ENCODE results near the gene STOM.

STOM gene

DNA sequence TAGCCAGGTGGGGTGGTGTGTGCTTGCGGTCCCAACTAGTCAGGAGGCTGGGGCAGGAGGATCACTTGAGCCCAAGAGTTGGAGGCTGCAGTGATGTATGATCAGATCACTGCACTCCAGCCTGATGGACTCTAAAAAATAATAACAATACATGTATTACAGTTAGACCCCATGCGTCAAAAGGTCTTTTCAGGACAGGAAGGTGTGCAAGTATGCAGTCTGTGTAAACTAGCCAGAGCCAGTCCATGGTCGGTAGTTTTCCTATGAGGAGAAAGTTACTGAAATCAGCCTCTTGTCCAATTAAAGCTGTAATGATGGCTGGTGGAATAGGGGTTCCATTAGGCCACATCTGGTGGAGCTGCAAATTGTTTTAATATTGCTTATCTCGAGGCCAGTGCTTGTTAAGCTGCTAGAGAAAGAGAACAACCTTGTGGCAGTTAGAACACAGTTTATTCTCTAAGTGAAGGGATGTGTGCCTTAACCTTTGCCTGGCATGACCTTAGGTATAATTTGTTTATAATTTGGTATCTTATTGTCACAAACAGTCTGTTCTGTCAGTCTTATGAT is 1.5 kb upstream of the STOM start:
- DNase-seq (ENCODE audit: low read depth in 2 of 2): no peak

DNA sequence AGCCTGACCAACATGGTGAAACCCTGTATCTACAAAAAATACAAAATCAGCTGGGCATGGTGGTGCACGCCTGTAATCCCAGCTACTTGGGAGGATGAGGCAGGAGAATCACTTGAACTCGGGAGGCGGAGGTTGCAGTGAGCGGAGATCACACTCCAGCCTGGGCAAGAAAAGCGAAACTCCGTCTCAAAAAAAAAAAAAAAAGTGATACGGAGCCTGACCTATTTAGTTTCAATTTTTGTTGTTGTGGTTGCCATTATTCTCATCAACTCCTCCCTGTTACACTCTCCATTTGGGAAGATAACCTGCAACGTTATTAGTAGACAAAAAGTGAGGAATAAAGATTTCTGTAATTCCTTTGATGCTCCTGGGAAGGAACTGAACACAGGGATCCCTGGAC is 1.3 kb downstream of the STOM start:
- no peak for DNase-seq (ENCODE audit: low read depth in 2 of 2)

DNA sequence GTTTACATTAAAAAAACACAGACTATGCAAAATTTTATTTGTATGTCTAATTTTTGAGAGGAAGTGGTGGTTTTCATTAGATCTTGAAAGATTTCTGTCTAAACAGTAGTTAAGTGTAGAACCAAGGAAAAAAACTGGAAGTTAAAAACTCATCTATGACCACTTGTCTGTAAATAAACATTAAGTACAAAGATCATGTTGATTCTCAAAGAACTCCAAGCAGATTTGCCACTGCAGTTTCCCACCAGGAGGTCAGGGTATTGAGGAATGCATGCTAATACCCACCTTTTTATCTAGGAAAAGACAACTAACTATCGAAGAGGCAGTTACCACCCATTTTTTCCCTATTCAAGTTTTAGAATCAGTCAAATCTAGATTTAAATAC is 1.9 kb downstream of the STOM start:
- no peak for DNase-seq (ENCODE audit: low read depth in 2 of 2)

GRCh38 chr9:121367306-121368137 is 2.5 kb downstream of the STOM start:
- DNase-seq (ENCODE audit: low read depth in 2 of 2): no peak

DNA sequence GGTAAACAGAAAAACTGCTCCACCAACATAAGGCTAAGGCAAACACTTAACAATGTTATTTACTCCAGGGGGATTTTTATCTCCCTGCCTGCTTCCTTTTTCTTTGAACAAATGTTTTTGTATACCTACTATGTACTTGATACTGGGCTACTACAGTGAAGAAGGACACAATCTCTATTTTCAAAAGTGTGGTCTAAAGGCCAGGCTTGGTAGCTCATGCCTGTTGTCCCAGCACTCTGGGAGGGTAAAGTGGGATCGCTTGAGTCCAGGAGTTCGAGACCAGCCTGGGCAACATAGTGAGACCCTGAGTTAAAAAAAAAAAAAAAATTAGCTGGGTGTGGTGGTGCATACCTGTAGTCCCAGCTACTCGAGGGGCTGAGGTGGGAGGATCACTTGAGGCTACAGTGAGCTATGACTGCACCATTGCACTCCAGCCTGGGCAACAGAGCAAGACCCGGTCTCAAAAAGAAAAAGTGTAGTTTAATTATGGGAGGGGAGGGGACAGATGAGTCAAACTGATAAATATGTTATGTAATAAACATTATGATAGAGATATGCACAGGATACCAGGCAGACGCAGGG is 3.3 kb downstream of the STOM start:
- DNase-seq (ENCODE audit: low read depth in 2 of 2): no peak

- DNase-seq (ENCODE audit: low read depth in 2 of 2): no peak
Measured at GRCh38 chr9:121365564-121365963, 4.5 kb downstream of the STOM start.

DNA sequence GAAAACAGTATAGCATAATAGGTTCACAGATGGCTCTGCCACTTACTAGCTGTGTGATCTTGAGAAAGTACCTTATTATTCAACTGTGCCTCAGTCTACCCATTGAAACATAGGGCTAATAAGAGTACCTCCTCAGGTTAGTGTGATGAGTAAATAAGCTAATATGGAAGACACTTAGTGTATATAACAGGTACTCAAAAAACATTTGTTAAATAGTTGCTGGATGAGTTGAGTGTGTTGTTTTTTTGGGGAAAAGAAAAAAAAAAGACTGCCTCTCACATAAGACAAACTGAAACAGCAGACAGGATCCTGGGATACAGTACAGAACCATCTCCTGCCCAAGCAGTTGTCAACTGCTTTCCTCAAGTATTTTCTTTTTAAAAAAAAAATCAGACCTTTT is 5.2 kb downstream of the STOM start:
- no peak for DNase-seq (ENCODE audit: low read depth in 2 of 2)

- no peak for DNase-seq (ENCODE audit: low read depth in 2 of 2)
Measured at GRCh38 chr9:121364077-121364476, 6.0 kb downstream of the STOM start.

DNA sequence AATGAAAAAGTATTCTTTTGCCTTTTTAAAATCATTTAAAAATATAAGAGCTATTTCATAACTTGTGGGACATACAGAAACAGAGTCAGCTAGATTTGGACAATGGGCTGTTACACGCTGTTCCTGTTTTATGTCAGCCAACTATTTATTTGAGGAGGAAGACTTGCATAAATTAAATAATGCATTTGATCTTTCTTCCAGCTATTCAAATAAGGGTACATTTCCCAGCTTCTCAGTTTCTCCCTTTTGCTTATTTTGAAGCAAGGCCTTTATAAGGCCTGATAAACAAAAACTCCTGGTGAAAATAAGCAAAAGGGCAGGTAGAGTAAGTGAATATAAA is 6.5 kb downstream of the STOM start:
- DNase-seq (ENCODE audit: low read depth in 2 of 2): no peak

DNA sequence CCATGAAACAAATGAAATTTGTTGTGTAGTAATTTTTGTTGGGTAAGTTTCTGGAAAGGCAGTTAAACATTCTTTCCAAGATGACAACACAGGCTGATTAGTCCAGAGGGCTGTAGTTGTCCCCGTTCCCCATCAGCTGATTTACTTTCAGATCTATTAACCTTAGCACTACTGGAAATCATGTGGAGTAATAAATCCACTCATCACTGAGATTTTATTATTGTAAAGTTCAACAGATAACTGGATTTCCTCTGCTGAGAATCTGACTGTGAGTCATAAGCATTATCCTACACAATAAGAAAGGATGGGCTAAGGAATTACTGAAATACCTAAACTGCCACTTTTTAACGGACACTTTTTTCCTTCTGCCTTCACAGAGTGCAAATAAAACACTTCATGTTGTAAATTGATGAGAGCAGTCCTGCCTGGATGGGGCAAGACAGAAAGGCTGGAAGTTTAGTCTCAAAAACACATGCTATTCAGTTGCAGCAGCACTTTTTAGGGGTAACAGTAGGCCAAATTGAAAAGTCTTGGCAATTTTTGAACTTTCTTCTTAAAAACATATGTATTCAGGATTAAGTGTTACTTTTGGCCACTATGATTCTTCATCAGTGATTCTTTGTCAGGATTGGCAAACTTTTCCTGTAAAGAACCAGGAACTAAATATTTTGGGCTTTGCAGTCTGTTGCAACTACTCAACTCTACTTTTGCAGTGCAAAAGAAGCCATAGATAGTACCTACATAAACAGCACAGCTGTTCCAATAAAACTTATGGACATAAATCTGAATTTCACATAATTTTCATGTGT is 7.0 kb downstream of the STOM start:
- DNase-seq (ENCODE audit: low read depth in 2 of 2): no peak

DNA sequence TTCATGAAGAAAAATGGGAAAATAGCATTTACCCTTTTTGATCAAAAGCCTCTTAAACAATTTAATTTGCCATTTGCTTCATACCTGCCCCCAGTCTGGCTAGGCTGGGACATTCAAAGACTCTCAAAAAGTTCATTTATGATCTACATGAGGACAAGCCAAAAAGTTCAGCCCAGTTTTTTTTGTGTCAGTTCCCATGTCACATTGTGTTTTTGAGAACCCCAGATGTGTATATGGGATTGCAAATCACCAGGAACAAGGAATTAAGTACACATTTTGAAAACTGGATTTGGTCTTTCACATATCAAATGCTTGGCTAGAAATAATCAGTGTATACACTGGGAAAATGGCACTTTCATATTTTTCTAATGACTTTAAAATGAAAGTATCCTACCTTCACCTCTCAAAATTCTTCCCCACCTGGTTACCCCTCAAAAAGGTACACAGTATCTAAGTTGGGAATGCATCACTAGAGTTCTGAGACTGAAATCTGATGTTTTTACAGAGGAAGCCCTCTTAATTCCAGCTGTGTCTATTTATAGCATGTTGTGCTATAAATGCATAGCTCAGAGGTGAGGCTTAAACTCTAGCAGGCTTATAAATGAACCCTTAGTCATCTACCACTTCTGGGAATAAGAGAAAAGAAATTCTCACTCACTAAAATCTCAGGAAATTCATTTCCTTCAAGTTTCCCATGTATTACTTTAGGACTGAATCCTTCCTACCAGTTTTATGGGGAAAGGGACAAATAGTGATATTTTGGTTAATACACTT is 9.3 kb downstream of the STOM start:
- no peak for DNase-seq (ENCODE audit: low read depth in 2 of 2)

DNA sequence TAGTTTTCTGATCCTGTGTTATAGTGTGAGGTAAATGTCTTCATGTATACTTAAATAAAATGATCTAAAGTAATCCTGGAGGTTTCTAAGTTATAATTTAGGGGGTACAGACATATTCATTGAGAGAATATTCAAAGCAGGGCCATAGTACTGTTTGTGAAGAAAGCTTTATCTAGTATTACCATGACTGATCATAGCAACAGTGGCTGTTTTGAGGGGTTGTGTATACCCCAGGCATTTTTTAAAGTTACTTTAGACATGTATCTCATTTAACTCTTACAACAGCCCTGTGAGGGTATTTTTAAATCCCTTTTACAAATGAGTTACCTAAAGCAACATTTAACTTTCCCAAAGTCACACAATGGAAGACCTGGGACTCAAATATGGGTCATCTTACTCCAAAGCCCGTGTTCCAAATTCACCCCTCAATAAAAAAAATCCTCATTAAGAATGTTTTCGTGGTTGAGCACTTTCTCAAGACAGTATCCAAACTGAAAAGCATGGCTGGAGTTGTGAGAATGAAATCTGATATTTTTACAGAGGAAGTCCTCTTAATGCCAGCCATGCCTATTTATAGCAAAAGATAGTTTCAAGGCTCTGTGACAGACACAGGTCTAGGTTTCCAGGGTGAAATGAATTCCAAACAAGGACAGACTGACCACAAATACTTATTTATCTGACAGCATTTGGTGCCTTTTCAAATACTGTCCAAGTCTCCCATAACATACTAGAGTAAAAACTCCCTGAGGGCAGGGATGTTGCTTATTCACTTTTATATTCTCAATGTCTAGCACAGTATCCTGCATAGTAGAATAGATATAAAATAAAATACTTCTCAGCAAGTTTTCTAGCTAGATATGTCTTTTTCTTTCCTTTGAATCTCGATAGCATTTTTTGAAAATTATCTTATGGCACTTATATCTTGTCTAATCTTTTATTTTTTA is 10.4 kb downstream of the STOM start:
- DNase-seq (ENCODE audit: low read depth in 2 of 2): no peak

DNA sequence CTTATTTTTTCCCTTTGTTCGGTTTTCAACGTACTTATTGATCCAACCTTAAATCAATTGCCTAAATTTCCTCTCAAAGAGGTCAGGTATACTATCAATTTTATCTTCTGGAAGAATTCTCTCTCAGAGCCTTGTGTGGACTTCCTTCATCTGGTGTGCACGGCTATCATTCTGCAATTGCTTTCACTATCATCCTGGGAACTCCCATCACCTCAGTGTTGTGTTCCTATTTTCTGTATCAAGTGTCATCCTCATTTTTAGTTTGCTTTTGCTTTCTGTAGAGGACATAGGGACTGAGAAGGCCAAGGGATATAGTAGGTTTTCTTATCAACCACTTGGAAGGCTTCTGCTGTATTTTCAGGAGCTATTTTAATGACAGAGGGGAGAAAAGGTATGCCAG is 11.3 kb downstream of the STOM start:
- DNase-seq (ENCODE audit: low read depth in 2 of 2): no peak

DNA sequence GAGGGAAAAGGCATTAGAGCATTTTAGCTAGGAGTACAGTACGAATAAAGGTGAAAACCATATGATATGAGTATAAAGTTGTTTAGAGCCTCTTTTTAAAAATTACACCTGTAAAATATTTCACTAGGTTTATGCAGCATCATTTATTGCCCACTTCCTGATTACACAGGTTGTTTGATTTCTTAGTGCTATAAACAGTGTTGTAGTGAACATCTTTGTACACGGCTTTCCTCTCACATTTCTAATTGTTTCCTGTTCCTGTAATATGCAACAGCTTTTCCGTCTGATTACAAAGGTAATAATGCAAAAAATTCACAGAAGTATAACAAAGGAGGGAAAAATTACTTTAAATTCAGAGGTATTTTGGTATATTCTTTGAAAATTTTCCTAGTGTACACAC is 13.0 kb downstream of the STOM start:
- no peak for DNase-seq (ENCODE audit: low read depth in 2 of 2)

- DNase-seq (ENCODE audit: low read depth in 2 of 2): no peak
Measured at GRCh38 chr9:121354762-121355161, 15.3 kb downstream of the STOM start.

DNA sequence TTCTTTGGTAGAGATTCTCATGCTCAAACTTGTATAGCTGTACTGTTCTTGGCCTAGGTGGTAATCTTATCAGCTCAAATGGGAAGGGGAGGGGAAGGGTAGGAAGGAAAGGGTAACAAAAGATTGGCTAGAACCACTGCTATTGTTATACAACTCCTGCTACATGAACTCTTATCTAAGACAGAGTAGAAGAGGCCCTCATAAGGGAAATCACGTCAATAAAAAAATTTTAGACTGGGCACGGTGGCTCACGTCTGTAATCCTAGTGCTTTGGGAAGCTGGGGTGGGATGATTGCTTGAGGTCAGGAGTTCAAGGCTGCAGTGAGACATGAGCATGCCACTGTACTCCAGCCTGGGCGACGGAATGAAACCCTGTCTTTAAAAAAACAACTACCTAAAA is 15.9 kb downstream of the STOM start:
- DNase-seq (ENCODE audit: low read depth in 2 of 2): no peak

DNA sequence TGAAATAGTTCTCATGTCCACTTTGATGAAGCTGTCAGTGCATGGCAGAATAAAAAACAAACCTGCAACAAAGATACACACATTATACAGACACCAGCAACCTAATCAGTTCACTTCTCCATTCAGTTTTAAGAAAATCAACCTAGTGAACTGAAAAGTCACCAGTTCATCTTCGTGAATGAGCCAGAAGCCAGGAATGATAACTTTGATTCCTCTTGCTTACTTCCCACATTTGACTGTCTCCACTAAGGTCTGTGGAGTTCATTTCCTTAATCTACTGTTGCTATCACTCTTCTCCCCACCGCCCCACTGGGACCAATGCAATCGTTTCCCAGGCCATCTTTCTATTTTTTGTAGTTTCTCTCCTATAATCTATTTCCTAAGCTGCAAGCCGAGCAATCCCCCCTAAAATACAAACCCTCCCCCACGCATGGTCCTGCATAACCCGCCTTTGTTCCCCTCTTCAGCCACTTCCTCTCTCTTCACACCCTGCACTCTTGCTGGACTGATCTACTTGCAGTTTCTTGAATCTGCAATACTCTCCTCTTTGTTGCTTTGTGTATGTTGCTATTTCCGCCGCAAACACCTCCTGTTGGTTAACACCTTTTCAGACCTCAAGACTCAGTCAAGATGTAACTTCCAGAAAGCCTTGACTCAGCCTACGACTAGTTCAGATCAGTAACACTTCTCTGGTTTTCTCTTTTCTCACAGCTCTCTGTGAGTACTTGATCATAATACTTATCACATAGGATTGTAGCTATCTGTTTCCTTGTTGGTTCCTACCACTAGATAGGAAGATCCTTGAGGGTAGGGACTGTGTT is 16.6 kb downstream of the STOM start:
- DNase-seq (ENCODE audit: low read depth in 2 of 2): peak; percentile 48 to 60

DNA sequence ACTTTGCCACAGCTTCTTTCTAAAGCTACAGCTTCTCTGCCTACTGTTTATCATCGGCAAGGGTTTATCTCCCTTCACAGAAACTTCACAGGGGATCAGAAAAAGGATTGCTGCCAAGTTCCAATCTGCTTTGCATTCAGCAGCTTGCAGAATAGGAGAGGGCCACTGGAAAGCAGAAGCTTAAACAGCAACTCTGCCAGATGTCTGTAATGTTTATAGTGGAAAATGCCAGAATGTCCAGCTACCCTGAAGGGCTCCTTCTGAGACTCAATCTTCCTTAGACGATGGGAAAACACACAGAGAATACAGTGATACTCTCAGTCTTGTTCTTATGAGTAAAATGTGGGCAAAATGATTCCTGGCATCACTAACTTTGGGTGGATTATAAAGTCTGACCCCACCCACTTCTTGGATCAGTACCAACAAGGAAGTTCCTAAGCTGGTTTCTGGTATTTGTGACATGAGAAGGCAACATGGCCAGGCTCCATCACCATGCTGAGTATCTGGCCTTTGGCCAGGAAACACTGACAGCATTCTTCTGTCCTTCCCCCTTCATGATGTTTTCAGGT is 19.0 kb downstream of the STOM start:
- DNase-seq (ENCODE audit: low read depth in 2 of 2): no peak

DNA sequence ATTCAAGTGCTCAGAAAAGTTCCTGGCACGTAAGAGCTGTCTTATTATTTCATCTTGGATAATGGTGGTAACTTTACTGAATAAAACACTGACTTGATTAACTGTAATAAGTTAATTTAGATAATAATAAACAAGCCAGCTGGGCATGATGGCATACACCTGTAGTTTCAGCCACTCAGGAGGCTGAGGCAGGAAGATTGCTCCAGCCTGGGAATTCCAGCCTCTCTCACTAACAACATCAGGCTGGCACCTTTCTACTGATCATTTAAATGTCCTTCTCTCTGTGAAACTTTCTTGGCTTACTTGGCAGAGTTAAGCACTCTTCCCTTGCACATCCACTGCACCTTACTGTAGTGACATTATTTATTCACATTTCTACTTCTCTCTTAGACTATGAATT is 20.0 kb downstream of the STOM start:
- no peak for DNase-seq (ENCODE audit: low read depth in 2 of 2)

GRCh38 chr9:121349009-121349408 is 21.0 kb downstream of the STOM start:
- no peak for DNase-seq (ENCODE audit: low read depth in 2 of 2)
